HepG2 (cell line): ENCODE data around the gene SLC23A2. TPM values are rescaled to one million over a fixed set of nuclear protein-coding genes. Genes with fewer than 3 reads are reported as not detected.
A peak's percentile ranks its signal among the peaks of the same experiment; 100 is the strongest.
"Not testable (repeated sequence)": the region's sequence is repeated elsewhere in the genome, so short reads cannot be mapped to it uniquely, and the experiment has no call there.

Experiments
- ARID3A ChIP-seq: IDR thresholded peaks from 2 replicates; pipeline ENCODE4 v1.6.1; 2012; ENCODE audit warnings: low read depth, low read length, improper control_type of control experiment
- ATF7 ChIP-seq, 2 experiments: fragments of 450-650 bp in 1 of 2; sonication (generic) in 1 of 2; formaldehyde crosslinking in 1 of 2; IDR thresholded peaks; 2 replicates each; pipeline versions ENCODE4 v1.4.0 to v1.6.1; 2016 to 2020; ENCODE audit warnings: antibody characterized with exemption in 1 of 2, mild to moderate bottlenecking in 1 of 2, missing genetic modification reagents in 1 of 2
- IKZF5 ChIP-seq: IDR thresholded peaks from 2 replicates; pipeline ENCODE4 v1.6.1; 2018; ENCODE audit warnings: missing genetic modification reagents, mild to moderate bottlenecking, missing compliant biosample characterization
- KAT7 ChIP-seq: IDR thresholded peaks from 2 replicates; pipeline ENCODE4 v1.6.1; 2018; ENCODE audit warnings: borderline replicate concordance, missing compliant biosample characterization
- KDM1A ChIP-seq: IDR thresholded peaks from 2 replicates; pipeline ENCODE4 v1.6.1; 2016; ENCODE audit warnings: missing compliant biosample characterization
- NCOA2 ChIP-seq: sonication (generic); formaldehyde crosslinking; IDR thresholded peaks from 2 replicates; pipeline ENCODE4 v1.8.0; 2022; ENCODE audit warnings: inconsistent platforms
- RCOR2 ChIP-seq: IDR thresholded peaks from 2 replicates; pipeline ENCODE4 v1.6.1; 2016; ENCODE audit warnings: missing biosample characterization, missing genetic modification reagents
- RXRB ChIP-seq: IDR thresholded peaks from 2 replicates; pipeline ENCODE4 v1.6.1; 2016; ENCODE audit warnings: borderline replicate concordance, missing genetic modification reagents, missing compliant biosample characterization
- SALL1 ChIP-seq: sonication (generic); formaldehyde crosslinking; IDR thresholded peaks from 2 replicates; pipeline ENCODE4 v1.8.0; 2022; ENCODE audit warnings: mild to moderate bottlenecking, missing genetic modification reagents
- SOX6 ChIP-seq, 2 experiments: fragments of 450-650 bp in 1 of 2; sonication (generic) in 1 of 2; formaldehyde crosslinking in 1 of 2; IDR thresholded peaks; 2 replicates each; pipeline versions ENCODE4 v1.4.0 to v1.6.1; 2017 to 2020; ENCODE audit warnings: antibody characterized with exemption in 1 of 2, mild to moderate bottlenecking in 1 of 2, missing genetic modification reagents in 1 of 2
- THRA ChIP-seq: sonication (generic); formaldehyde crosslinking; IDR thresholded peaks from 2 replicates; pipeline ENCODE4 v1.4.0; 2020; ENCODE audit warnings: missing genetic modification reagents, borderline replicate concordance
- ZGPAT ChIP-seq: IDR thresholded peaks from 2 replicates; pipeline ENCODE4 v1.6.1; 2016; ENCODE audit warnings: mild to moderate bottlenecking
- ZMYM3 ChIP-seq: sonication (generic); formaldehyde crosslinking; IDR thresholded peaks from 2 replicates; pipeline ENCODE4 v1.5.1; 2020; ENCODE audit warnings: mild to moderate bottlenecking, missing genetic modification reagents
- ZNF224 ChIP-seq: sonication (generic); formaldehyde crosslinking; IDR thresholded peaks from 2 replicates; pipeline ENCODE4 v1.5.0; 2020; ENCODE audit warnings: mild to moderate bottlenecking, missing genetic modification reagents
- ZNF280D ChIP-seq: sonication (generic); formaldehyde crosslinking; IDR thresholded peaks from 2 replicates; pipeline ENCODE4 v1.5.1; 2020; ENCODE audit warnings: mild to moderate bottlenecking, missing genetic modification reagents
- ZNF614 ChIP-seq: IDR thresholded peaks from 2 replicates; pipeline ENCODE4 v1.6.1; 2018; ENCODE audit warnings: missing biosample characterization, missing genetic modification reagents, inconsistent platforms, borderline replicate concordance
- ZNF644 ChIP-seq: IDR thresholded peaks from 2 replicates; pipeline ENCODE4 v1.6.1; 2016; ENCODE audit warnings: low read depth
- ZNF770 ChIP-seq: sonication (generic); formaldehyde crosslinking; IDR thresholded peaks from 2 replicates; pipeline ENCODE4 v1.5.0; 2020; ENCODE audit warnings: mild to moderate bottlenecking, missing genetic modification reagents
- polyA plus RNA-seq, 8 experiments: library from polyadenylated mRNA; depleted of rRNA in 3 of 8; stranded (reverse) in 7 of 8; unstranded in 1 of 8; fragments of >200 nt; fragmentation: Illumina TruSeq in 4 of 8; extraction: Trizol in 4 of 8; gene quantifications; 2 replicates each; pipeline versions ENCODE4 v1.2.1 to v1.2.3, GENCODE V29; 2011 to 2016; ENCODE audit warnings: low read depth in 4 of 8, missing spikeins in 1 of 8, mixed read lengths in 1 of 8; ENCODE audit not compliant: insufficient read depth in 1 of 8
- total RNA-seq, 5 experiments: library from RNA; depleted of rRNA; stranded (reverse); fragments of >200 nt; fragmentation: Illumina TruSeq; extraction: Trizol; gene quantifications; 2 replicates each; pipeline ENCODE4 v1.2.3, GENCODE V29; 2016; ENCODE audit warnings: low read depth in 1 of 5

The SLC23A2 gene
- total and polyA plus RNA-seq, 2 of the 13 experiments (the other 11 are each of a cell fraction or from before 2014, with no cell fraction given): 42.2 to 51.2 TPM

- TF ChIP-seq ZNF280D (CRISPR knock-in tag) (peak; percentile 52; the same call in 1 of the 2 replicates), ARID3A (peak; percentile 29; the same call in 1 of the 2 replicates), THRA (CRISPR knock-in tag) (0 out of 2 replicates have a peak, but pooled peaks have one; percentile 16), IKZF5 (CRISPR knock-in tag) (0 out of 2 replicates have a peak, but pooled peaks have one; percentile 29), KDM1A (CRISPR knock-in tag) (peak; percentile 37; the same call in 1 of the 2 replicates), ZNF770 (CRISPR knock-in tag) (peak; percentile 98), KAT7 (CRISPR knock-in tag) (peak; percentile 65; the same call in 1 of the 2 replicates), SOX6 (CRISPR knock-in tag; IDR thresholded peaks at IDR 0.05) (peak; percentile 83), ZNF644 (CRISPR knock-in tag) (peak; percentile 45; the same call in 1 of the 2 replicates), SALL1 (CRISPR knock-in tag) (peak; percentile 58), ZGPAT (peak; percentile 75), ZNF614 (CRISPR knock-in tag) (peak; percentile 83; the same call in 1 of the 2 replicates), ATF7 (IDR thresholded peaks at IDR 0.05) (peak; percentile 3; the same call in 1 of the 2 replicates), RXRB (CRISPR knock-in tag) (peak; percentile 76), RCOR2 (CRISPR knock-in tag) (0 out of 2 replicates have a peak, but pooled peaks have one; percentile 29), ZMYM3 (CRISPR knock-in tag) (peak; percentile 56), ZNF224 (0 out of 2 replicates have a peak, but pooled peaks have one; percentile 26), NCOA2 (CRISPR knock-in tag) (peak; percentile 73)
- TF ChIP-seq SOX6 (IDR thresholded peaks at IDR 0.05); ATF7 (CRISPR knock-in tag; IDR thresholded peaks at IDR 0.05): not testable (repeated sequence)
Observed at GRCh38 chr20:5023171-5023570, 21.9 kb upstream of the SLC23A2 start (continued).
